ENCODE results near the gene SCD5.

DNA sequence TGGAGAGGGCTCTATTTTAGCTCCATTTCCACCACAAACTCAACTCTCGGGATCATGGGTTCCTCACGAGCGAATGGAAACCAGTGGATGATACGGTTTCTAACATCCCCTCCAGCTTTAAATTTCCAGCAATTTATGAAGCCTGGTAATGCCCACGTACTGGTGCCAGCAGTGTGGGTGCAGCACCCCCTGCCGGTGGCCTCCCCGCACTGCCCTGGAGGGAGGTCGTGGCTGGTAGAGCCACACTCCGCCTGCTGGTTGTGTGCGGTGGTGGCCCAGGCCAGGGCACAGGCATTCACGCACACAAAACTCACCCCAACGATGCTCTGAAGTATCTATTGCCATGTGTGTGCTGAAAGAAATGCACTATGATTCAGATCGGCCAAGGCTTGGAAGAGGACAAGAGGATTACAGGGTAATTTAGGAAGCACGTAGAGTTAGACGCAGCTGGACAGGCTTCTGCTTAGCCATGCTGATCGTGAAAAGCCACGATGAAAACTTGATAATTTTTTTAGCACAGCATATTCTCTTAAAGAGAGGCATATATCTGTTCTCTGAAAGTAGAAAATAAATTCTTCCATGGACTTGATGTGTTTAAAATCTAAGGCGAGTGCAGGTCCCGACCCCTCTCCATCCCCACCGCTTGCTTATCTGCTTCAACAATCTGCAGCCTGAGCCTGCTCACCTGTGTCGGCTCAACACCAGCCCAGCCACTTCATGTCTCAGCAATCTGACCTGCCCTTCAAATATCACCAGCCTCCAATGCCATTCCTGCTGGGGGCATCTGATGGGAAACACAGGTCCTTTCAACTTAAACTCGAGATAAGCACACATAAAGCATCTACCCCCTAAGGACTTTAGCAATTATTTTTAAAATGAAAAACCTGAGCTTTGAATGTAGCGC, 59.1 kb downstream of the SCD5 start:
- TF ChIP-seq, protein P1, sequence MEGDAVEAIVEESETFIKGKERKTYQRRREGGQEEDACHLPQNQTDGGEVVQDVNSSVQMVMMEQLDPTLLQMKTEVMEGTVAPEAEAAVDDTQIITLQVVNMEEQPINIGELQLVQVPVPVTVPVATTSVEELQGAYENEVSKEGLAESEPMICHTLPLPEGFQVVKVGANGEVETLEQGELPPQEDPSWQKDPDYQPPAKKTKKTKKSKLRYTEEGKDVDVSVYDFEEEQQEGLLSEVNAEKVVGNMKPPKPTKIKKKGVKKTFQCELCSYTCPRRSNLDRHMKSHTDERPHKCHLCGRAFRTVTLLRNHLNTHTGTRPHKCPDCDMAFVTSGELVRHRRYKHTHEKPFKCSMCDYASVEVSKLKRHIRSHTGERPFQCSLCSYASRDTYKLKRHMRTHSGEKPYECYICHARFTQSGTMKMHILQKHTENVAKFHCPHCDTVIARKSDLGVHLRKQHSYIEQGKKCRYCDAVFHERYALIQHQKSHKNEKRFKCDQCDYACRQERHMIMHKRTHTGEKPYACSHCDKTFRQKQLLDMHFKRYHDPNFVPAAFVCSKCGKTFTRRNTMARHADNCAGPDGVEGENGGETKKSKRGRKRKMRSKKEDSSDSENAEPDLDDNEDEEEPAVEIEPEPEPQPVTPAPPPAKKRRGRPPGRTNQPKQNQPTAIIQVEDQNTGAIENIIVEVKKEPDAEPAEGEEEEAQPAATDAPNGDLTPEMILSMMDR (IDR thresholded peaks at IDR 0.05): peak in 5 of 6 experiments; percentile 31 to 98 (median 80)
- TF ChIP-seq POLR2A (IDR thresholded peaks at IDR 0.05): no peak

All from Peyer's patch (tissue), 4 donors.